CD1c-positive myeloid dendritic cell (primary cell): ENCODE results near the gene TSPEAR.

Experiments
- DNase-seq: peaks from one replicate; pipeline ENCODE4 v3.0.0-alpha.2; 2016; ENCODE audit errors: extremely low spot score

The TSPEAR gene

DNA sequence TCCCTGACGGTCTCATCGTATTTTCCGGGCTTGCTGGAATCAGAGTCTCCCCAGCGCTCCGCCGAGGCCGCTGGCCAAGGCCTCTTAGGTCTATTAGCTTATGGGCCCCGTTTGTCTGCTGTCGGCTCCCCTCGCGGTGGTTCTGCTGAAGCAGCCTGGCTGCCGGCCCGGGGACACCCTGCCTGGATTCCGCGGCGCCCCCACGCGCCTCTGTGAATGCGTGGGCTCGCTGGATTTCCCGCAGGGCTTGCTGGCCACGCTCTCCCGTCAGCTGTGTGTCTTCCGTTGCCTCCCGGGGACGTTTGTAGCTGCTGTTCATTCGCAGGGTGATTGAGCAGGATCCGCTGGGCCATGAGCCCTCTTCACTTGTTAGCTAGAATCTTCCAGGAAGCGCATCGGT lies 247.6 kb downstream of the TSPEAR start:
- DNase-seq, result no peak

DNA sequence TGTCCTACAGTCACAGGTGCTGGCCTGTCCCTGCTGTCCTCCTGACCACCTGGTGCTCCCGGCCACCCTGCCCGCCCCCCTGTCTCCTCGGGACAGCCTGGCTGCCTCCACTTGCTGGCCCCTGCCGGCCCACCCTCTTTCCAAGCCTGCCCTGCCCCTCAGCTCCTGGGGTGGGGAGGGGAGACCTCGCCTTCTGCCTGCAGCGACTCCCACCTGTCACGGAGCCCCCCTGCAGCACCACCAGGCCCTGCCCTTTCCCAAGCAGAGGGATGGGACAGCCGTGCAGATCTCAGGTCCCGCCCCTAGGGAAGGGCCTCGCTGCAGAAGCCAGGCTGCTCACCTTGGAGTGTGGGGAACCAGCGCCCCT lies 248.6 kb downstream of the TSPEAR start:
- no peak for DNase-seq

DNA sequence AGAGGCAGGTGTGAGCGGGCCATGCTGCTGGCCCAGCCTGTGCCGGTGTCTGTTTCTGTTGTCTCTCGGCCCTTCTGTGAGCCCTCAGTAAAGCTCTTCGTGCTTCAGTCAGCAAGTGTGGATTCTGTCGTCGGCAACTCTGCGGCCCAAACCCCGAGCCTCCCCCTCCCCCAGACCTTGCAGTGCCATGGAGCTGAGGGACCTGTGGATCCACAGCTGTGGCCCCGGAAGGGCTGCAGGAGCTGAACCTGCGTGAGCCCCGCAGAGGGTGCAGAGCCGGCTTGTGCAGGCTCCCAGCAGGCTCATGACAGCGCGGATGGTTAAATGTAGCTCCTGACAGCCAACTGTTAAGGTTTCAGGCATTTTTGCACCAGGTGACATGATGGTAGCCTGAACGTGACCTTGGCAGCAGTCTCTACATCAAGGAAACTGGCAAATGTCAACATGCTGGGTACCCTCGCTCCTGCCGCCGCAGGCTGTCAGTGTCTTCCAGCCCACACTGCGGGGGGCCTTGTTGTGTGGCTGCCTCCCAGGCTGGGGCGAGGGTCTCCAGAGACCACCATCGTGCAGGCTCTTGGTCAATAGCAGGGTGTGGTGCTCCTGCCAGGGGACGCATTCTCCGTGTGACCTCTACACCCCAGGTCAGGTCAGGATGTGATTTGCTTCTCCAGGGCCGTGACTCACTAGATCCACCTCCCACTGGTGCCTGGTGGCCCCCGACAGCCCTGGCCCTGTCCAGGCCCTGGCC lies 249.1 kb downstream of the TSPEAR start:
- no peak for DNase-seq

DNA sequence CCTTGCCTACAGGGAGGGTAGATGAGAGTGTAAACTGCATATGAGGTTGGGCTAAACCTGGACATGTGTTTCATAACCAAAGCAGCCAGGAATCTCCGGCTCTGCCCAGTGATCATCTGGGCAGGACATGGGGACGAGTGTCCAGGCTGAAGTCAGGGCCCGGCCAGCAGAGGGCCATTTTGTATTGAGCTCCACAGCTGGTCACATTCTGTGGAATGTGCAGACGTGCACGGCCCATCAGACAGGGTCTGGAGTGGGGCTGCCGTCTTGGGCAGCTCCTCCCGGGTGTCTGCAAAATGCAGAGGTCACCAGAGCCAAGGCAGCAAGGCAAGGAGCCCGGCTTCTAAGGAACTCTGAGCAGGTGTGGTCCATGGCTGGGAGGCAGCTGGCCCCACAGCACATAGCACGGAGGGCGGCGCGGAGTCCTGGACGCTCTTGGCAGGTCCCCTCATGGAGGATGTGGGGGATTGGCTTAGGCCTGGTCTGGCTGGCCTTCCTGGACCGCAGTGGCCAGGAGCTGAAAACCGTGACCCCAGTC lies 249.8 kb downstream of the TSPEAR start:
- DNase-seq, result no peak

DNA sequence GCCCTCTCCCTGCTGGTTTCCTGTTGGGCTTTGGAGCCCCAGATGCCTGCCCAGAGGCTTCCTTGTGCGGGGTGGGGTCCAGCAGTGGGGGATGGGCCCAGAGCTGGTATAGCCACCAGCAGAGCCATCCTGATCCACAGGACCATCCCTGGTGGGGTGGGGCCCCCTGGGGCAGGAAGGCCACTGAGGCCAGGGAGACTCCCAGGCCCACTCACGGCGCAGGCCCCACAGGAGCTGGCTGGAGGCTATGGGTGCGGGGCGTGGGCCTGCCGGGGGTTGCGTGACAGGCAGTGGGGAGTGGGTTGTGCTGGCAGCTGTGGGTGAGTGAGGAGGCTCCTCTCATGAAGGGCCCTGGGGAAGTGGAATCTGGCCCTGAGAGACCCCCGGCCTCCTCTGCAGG lies 250.4 kb downstream of the TSPEAR start:
- DNase-seq, result no peak

DNA sequence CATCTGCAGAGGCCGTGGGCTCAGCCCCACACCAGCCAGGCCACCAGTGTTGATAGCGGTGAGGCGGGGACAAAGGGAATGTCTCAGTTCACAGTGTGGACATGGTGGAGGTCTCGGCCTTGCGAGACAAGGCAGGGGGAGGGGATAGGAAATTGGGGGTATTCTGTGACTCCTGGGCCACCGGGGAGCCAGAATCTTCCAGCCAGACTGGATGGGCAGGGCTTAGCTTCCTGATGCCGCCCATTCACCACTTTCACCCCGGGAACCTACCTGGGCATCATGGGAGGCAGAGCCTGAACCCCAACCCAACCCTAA lies 251.0 kb downstream of the TSPEAR start:
- no peak for DNase-seq

DNA sequence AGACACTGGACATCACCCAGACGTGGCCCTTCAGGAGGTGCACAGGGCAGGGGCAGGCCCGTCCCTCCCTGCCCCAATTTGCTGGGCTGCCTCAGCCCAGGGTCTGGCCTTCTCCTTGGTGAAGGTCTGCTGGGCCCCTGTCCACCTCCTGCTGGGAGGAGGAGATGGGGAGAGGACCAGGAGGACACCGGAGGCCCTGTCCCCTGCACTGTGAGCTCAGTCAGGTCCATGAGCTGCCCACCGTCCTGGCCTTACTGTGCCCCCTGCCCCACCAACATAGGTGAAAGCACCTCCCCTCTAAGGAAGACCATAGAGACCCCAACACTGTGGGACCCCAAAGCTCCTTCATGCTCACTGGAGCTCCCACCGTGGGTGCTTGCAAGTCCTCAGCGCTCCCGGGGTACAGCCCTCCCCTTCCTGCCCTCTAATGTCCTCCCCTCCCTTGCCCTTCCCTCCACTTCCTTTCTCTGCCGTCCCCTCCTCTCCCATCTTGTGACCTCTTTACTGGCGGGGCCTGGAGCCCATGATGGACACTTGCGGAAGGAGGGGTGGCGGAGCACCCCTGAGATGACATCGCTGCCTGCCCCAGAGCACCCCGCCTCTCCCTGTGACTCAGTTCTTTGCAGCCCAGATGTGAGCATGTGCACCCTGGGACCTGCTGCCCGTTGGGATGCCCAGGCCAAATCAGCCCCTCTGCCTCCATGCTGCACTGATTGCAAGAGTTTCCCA lies 251.5 kb downstream of the TSPEAR start:
- no peak for DNase-seq

DNA sequence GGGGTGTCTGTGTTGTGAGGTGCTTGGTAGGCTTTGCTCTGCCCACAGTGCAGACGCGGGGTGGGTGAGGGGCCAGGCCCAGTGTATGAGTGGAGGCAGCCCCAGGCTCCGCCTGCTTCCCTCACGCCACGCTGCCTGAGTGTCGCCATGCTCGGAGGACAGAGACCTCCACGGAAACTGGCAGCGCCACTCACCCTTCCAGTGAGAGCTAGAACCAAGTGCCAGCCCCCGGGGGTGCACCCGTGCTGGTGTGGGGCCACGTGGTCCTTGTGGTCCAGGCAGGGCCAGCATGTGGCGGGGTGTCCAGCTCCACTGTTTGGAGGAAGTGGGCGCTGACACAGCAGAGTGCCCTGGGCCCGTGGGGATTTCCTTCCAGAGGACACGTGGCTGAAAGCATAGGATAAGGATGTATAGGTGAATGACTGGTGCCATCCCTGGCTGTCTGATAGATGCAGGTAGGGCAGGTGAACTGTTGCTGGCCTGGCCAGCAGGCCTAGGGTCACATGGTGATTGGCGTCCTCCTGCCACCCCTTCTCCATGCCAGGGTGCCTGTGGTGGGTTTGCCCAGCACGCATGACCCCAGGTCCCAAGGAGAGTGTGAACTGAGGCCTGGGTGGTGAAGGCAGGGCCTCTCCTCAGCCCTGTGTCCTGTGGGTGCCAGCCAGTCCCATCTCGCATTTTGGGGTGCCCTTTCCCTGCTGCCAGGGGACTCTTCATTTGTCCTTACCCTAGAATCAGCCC lies 252.2 kb downstream of the TSPEAR start:
- no peak for DNase-seq

DNA sequence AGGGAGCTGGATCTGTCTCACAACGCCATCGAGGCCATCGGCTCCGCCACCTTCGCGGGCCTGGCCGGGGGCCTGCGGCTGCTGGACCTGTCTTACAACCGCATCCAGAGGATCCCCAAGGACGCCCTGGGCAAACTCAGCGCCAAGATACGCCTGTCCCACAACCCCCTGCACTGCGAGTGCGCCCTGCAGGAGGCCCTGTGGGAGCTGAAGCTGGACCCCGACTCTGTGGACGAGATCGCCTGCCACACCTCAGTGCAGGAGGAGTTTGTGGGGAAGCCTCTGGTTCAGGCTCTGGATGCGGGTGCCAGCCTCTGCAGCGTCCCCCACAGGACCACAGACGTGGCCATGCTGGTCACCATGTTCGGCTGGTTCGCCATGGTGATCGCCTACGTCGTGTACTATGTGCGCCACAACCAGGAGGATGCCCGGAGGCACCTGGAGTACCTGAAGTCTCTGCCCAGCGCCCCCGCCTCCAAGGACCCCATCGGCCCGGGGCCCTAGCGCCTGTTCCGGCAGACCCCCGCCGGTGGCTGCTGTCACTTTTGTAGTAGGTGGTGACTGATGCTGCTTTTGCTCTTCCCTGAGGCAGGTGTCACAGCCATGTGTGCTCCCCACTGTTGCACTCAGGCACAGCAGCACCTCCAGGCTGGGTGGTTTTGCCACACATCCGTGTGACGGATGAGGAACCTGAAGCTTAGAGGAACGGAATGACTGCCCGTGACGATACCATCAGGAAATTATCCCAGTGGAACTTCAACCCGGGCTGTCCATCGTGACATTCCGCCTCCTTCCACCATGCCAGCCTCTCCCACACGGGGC lies 254.2 kb downstream of the TSPEAR start:
- no peak for DNase-seq

DNA sequence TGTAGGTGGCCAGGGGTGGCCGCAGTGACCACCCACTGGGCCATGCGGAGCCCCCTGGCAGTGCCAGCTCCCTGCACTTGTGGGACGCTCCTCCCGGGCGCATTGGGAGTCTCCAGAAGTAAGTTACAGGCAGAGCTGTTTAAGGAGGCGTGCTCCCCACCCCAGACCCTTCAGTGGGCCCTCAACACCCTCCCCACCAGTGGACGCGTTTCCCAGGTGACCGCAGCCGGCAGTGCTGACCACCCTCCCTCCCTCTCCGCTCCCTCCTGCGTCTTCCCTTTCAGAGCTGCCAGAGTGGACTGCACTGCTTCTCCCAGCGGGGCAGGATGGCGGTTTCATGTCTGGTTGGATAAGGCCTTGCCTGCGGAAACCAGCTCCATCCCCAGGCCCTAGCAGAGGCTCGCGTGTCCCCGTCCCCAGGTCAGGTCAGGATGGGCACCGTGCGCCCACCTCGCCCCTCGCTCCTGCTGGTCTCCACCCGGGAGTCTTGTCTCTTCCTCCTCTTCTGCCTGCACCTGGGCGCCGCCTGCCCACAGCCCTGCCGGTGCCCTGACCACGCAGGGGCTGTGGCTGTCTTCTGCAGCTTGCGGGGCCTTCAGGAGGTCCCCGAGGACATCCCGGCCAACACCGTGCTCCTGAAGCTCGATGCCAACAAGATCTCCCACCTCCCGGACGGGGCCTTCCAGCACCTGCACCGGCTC lies 255.0 kb downstream of the TSPEAR start:
- no peak for DNase-seq

DNA sequence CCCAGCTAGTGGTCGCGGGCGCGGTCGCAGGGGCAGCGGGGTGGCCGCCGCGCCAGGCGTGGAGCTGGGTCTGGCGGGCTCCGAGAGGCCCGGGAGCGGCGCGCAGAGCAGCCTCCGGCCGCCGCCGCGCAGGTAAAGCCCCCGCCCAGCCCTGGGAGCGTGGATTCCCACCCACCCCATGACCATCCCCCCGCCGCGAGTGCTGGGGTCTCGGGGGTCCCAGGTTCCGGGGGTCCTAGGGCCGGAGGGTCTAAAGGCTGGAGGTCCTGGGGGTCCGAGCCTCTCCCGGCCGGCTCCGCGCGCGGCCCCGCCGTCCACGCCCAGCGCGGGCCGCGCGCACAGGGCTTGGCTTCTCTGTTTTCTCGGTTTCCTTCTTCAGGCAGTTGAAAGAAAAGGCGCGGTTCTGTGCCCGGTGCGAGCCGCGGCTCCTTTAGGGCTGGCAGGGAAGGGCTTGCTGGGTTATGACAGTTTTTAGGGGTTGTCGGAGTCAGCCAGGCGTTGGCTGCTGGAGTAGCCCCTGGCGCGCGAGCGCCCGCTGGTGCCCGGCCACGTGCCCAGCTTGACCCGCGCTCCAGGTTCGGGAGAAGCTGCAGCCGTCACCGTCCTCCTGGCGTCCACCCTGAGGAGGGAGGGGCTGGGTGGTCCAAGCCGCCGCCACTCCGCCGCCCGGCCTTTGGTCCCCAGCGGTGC lies 255.7 kb downstream of the TSPEAR start:
- DNase-seq, result peak; percentile 54

DNA sequence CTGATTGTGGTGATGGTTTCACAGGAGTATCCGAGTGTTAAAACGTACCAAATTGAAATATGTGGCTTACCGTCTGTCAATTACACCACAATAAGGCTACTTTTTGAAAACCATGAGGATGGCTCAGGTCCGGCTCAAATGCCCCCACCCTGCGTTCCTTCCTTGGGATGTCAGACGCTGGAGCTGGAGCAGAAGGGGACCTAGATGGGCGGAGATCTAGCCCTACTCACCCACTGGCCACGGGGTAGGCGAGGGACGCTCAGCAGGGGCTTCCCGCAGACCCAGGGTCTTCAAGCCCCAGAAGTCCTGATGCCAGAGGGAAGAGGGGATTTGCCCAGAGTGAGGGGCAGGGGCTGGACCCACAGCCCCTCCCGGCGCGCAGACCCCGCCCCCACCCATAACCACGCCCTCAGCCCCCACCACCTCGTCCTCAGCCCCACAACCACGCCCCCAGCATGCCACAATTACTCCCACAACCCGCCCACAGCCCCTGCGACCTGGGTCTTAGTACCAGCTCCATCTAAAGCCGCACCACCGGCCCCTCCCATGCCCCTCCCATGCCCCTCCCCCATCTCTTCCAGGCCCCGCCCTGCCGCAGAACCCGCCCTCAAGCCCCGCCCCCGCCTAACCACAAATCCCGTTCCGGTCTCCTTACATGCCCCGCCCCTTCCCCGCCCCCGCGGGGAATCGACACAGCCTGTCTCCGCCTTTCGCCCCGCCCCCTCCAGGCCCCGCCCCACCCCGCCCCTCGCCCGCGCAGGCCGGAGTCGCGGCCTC lies 256.4 kb downstream of the TSPEAR start, which contains the start of gene LRRC3:
TSS of gene LRRC3 (plus strand) at position 764 of the 777 bp plus-strand sequence. CDS start 1,135 bp downstream, outside the sequence.
- DNase-seq, result peak; percentile 93

DNA sequence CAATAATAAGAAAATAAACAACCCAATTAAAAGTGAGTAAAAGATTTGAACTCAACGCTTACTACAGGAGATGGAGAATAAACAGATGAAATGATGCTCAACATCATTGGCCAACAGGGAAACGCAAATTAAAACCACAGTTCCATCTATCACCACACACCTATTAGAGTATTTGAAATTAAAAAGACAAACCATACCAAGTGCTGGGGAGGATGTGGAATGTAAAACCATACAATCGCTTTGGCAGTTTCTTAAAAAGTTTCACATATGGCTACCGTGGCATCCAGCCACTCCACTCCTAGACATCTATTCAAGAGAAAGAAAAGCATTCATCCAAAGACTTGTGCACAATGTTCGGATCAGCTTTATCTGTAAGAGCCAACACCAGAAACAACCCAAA lies 257.3 kb downstream of the TSPEAR start:
- DNase-seq, result no peak

DNA sequence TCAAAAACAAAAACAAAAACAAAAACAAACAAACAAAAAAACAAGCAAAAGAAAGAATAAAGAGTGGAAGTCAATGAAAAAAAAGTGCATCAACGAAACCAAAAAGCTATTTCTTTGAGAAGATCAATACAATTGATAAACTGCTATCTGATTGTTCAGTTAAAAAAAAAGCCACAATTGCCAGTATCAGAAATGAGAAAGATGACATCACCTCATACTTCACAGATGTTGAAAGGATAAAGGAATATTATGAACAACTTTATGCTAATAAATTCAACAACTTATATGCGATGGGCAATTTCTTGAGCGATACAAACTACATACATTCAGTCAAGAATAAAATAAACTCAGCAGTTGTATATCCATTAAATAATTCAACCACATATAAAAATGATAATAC lies 258.3 kb downstream of the TSPEAR start:
- no peak for DNase-seq

DNA sequence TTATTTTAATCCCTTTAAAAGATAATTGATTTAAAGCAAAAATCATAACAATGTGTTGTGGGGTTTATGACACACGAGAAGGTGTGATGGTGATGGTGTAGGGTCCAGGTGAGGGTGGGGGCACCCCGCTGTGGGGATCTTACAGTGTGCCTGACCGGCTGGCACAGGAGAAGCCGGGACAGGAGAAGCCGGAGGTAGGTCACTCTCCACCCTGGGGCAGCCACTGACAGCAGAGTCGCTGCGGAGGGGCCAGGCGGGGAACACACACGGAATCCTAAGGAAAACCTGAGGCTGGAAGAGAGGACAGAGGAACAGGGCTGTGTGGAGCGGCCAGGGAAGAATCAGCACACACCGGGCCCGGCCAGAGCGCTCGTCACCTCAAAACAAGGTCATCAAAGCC lies 260.4 kb downstream of the TSPEAR start:
- DNase-seq, result no peak

DNA sequence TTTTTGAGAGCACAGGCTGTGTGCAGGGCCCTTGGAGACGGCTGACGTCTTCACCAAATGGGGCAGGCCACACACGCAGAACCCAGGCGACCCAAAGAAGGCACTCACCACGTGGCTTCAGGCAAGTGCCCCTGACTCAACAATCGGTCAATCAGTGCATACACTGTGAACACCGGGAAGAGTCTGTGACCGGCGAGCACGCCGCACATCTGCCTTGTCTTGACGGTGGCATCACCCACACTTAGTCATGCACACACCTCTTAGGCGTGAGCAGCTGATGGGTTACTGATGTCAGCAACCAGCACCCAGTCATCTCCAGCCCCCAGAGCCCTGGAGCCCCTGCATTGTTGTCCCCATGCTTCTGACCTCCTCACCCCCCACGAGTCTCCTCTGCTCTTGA lies 261.0 kb downstream of the TSPEAR start:
- no peak for DNase-seq

DNA sequence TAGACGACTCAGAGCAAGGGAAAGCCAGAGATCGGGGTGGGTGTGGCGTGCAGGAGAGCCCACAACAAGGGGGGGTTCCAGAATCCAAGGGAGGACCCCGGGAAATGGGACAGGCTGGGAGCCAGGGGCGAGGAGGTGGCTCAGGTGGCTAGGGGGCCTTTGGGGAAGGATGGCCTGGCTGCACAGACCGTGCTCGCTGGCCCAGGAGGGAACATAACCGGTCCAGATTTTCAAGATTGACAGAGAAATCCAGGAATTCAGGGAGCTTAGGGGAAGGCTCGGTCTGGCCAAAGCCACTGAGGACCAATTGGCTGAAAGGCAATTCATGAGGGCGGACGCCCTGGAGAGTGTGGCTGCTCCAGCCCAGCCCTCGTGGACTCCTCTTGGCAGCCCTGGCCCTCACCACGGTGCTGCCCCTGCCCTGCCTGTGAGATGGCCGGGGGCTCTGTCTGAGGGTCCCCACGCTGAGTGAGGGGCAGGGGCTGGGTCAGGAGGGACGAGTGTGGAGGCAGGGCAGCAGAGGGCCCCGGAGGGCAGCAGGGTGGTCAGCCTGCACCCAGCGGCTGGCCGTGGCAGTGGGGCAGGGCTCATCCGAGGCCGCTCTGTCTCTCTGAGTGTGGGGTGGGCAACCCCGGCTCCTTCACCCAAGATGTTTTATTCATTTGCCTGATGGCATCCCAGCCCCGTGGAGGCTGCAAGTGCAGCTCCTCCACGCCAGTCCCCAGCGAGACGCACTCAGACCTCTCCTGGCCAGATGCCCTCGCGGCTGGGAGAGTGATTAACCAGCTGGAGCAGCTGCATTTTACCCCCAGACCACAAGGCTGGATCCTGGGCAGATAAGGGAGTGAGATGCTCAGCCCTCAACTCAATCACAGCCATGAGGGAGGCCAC lies 261.7 kb downstream of the TSPEAR start:
- DNase-seq, result no peak

DNA sequence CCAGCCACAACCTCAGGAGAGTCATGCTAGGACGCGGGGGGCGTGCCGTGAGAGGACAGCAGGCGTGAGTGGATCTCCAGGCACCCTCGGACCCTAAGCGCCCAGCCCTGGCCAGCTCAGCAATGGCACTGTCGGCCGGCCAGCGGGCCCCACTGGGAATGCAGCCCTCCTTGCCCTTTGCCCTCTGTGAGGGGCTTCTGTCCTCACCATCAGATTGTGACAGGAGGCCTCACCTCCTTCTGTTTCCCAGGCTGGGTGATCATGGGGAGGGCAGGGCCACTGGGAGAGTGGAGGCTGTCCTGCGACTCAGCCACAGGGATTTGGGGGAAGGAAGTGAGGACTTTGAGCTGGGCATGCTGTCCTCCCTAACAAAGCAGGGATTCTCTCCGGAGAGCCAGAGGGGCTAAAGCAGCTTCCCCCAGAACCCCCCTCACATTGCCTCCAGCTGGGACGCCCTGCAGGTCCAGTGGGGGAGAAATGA lies 262.7 kb downstream of the TSPEAR start:
- DNase-seq, result no peak
